ENCODE data around the gene SEPTIN2.
"Not testable (repeated sequence)": the region's sequence is repeated elsewhere in the genome, so short reads cannot be mapped to it uniquely, and the experiment has no call there.

Gene SEPTIN2

GRCh38 chr2:241288324-241288888 lies 27.3 kb upstream of the SEPTIN2 start:
- no peak for DNase-seq (ENCODE audit: low read depth)
- H3K4me3 ChIP-seq (ENCODE audit: low read depth, low read length): no peak overlapping the region
- no peak for TF ChIP-seq CTCF (IDR thresholded peaks at IDR 0.05; ENCODE audit: insufficient read depth, low read depth, low read length, missing control alignments)

- no peak for DNase-seq (ENCODE audit: low read depth)
- no peak overlapping the region for H3K4me3 ChIP-seq (ENCODE audit: low read depth, low read length)
- TF ChIP-seq CTCF (IDR thresholded peaks at IDR 0.05; ENCODE audit: insufficient read depth, low read depth, low read length, missing control alignments): no peak
These were observed 26.7 kb upstream of the SEPTIN2 start for GRCh38 chr2:241289053-241289452.

- TF ChIP-seq CTCF (IDR thresholded peaks at IDR 0.05; ENCODE audit: insufficient read depth, low read depth, low read length, missing control alignments): no peak
- H3K4me3 ChIP-seq (ENCODE audit: low read depth, low read length): no peak overlapping the region
These were observed 26.1 kb upstream of the SEPTIN2 start for GRCh38 chr2:241289597-241289996.

DNA sequence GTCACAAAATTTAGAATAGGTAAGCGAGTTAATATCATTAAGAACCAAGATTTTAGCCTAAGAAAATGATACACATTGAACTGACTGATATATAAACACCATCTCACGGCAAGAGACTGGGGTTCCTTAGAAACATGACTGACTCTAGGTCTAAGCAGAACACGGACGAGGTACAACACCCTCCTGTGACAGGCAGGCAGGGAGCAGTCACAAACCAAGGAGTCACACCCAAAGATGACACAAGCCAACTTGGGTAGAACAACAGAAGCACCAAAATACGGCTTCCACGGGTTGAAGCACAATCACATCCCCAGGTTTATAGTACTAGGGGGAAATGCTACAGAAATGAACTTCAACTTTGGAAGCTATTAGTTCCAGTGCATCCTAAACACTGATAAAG lies 24.6 kb upstream of the SEPTIN2 start:
- no peak for TF ChIP-seq CTCF (IDR thresholded peaks at IDR 0.05; ENCODE audit: insufficient read depth, low read depth, low read length, missing control alignments)
- no peak overlapping the region for H3K4me3 ChIP-seq (ENCODE audit: low read depth, low read length)
- no peak for DNase-seq (ENCODE audit: low read depth)

More at GRCh38 chr2:241289597-241289996, 26.1 kb upstream of the SEPTIN2 start:
- DNase-seq (ENCODE audit: low read depth): no peak

DNA sequence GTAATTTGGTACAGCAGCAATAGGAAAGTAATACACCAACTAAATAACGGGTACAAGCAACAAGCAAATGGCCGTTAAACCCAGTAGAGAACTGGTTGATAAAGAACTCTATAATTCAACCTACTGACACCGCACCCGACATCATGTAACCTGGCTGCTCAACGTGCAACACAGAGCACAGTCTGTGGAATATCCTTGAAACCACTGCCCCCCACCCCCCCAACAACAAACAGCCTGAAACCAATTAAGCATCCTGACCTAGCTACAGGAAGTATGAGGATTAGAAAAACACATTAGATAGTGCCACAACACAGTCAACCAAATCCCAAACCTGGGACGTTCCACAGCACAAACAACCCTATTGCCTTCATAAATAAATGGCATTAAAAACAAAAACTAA lies 23.7 kb upstream of the SEPTIN2 start:
- TF ChIP-seq CTCF (IDR thresholded peaks at IDR 0.05; ENCODE audit: insufficient read depth, low read depth, low read length, missing control alignments): no peak
- no peak for DNase-seq (ENCODE audit: low read depth)
- H3K4me3 ChIP-seq (ENCODE audit: low read depth, low read length): no peak overlapping the region

DNA sequence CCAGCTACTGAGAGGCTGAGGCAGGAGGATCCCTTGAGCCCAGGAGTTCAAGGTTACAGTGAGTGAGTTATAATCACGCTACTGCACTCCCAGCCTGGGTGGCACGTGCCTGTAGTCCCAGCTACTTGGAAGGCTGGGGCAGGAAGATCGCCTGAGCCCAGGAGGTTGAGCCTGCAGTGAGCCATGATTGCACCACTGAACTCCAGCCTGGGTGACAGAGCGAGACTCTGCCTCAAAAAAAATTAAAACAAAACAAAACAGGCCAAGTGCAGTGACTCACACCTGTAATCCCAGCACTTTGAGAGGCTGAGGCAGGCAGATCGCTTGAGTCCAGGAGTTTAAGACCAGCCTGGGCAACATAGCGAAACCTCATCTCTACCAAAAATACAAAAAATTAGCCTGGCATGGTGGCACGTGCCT lies 22.3 kb upstream of the SEPTIN2 start:
- not testable (repeated sequence) for H3K4me3 ChIP-seq (ENCODE audit: low read depth, low read length); DNase-seq (ENCODE audit: low read depth)

DNA sequence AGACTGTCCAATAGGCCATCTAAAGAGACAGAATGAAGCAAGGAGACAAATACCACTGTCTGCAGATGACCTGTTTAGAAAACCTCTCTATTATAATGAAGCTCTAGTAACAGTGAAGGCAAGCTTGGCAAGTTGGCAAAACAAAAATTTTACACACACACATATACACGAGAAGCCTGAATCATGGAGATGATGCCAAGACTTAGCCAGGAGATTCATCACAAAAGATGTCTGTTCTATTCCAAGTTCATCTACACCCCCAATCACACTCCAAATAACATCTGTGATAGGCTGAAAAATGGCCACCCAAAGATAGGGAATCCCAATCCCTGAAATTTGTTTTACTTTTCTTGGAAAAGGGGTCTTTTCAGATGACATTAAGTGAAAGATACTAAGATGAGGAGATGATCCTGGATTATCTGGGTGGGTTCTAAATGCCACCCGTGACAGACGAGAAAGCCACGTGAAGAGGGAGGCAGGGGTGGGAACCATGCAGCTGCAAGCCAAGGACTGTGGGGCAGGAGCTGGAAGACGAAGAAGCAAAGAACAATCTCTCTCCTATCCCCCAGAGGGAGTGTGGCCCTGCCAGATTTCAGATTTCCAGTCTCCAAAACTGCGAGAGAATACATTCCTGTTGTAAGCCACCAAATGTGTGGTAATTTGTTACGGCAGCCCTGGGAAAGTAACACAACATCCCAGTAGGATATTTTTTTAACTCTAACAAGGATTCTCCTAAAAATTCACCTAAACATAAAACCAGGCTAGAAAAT lies 20.2 kb upstream of the SEPTIN2 start:
- no peak for DNase-seq (ENCODE audit: low read depth)
- TF ChIP-seq CTCF (IDR thresholded peaks at IDR 0.05; ENCODE audit: insufficient read depth, low read depth, low read length, missing control alignments): no peak
- no peak overlapping the region for H3K4me3 ChIP-seq (ENCODE audit: low read depth, low read length)

Measured in GM12865 (cell line).